NCI-H1436 (cell line): Measurements from ENCODE around the gene C12orf50.
A peak's percentile ranks its signal among the peaks of the same experiment; 100 is the strongest.
"Not testable (repeated sequence)": the region's sequence is repeated elsewhere in the genome, so short reads cannot be mapped to it uniquely, and the experiment has no call there.

Experiments
- DNase-seq: peaks from one replicate; lab custom pipeline; 2025; lab: John Stamatoyannopoulos, UW

Gene C12orf50

GRCh38 chr12:88029093-88029665, at the start of gene C12orf50:
C12orf50 (minus strand) TSS chr12:88029401; CDS start chr12:88026962, 2,439 bp downstream.
- DNase-seq, result no peak

GRCh38 chr12:88067301-88067700, 38.1 kb upstream of the C12orf50 start:
- no peak for DNase-seq

- DNase-seq, result no peak
These were observed 34.2 kb upstream of the C12orf50 start for GRCh38 chr12:88063375-88063774.

- DNase-seq, result no peak
These were observed 33.3 kb upstream of the C12orf50 start for GRCh38 chr12:88062474-88062873.

GRCh38 chr12:88058719-88059077, 29.5 kb upstream of the C12orf50 start:
- DNase-seq, result no peak

- no peak for DNase-seq
These were observed 29.0 kb upstream of the C12orf50 start for GRCh38 chr12:88057994-88058718.

GRCh38 chr12:88056571-88056970, 27.4 kb upstream of the C12orf50 start:
- no peak for DNase-seq

- DNase-seq, result peak; percentile 7
These were observed 23.5 kb upstream of the C12orf50 start for GRCh38 chr12:88052686-88053085.

GRCh38 chr12:88044035-88044434, 14.8 kb upstream of the C12orf50 start:
- DNase-seq, result no peak

GRCh38 chr12:88037770-88038169, 8.6 kb upstream of the C12orf50 start:
- no peak for DNase-seq

GRCh38 chr12:88036353-88036965, 7.3 kb upstream of the C12orf50 start:
- DNase-seq, result no peak

GRCh38 chr12:88035907-88036289, 6.7 kb upstream of the C12orf50 start:
- no peak for DNase-seq

GRCh38 chr12:88035271-88035906, 6.2 kb upstream of the C12orf50 start:
- DNase-seq, result peak; percentile 69

- DNase-seq, result not testable (repeated sequence)
These were observed 2.0 kb upstream of the C12orf50 start for GRCh38 chr12:88031161-88031560.

GRCh38 chr12:88026196-88026595, 3.0 kb downstream of the C12orf50 start:
- no peak for DNase-seq

- DNase-seq, result no peak
These were observed 11.2 kb downstream of the C12orf50 start for GRCh38 chr12:88017964-88018363.

GRCh38 chr12:88015825-88016224, 13.4 kb downstream of the C12orf50 start:
- DNase-seq, result no peak

- DNase-seq, result no peak
These were observed 17.4 kb downstream of the C12orf50 start for GRCh38 chr12:88011755-88012154.

- no peak for DNase-seq
These were observed 22.9 kb downstream of the C12orf50 start for GRCh38 chr12:88006351-88006750.

GRCh38 chr12:88001327-88001726, 27.9 kb downstream of the C12orf50 start:
- no peak for DNase-seq

- peak; percentile 58 for DNase-seq
These were observed 33.5 kb downstream of the C12orf50 start for GRCh38 chr12:87995581-87996178.

GRCh38 chr12:87991483-87991882, 37.7 kb downstream of the C12orf50 start:
- DNase-seq, result no peak

GRCh38 chr12:87988534-87988933, 40.7 kb downstream of the C12orf50 start:
- no peak for DNase-seq
